GM12878 (cell line): ENCODE results near the gene PCDHGC4. TPM values are rescaled to one million over a fixed set of nuclear protein-coding genes. Genes with fewer than 3 reads are reported as not detected.

Experiments used
- ATAC-seq: fragments of 200-7000 bp; cut with Tn5 transposase; 3 replicates; pipeline ENCODE4 v1.9.1; 2020; ENCODE audit warnings: mild to moderate bottlenecking, moderate library complexity
- BruUV-seq: library from RNA; stranded (reverse); fragments of 400-500 nt; replicated peaks from 2 replicates; lab custom pipeline; 2021; lab: Mats Ljungman, UMichigan
- CTCF ChIA-PET: fragments of 300-600 bp; sonication (Branson Sonifier 250); formaldehyde crosslinking; extraction: SDS; loops from one replicate; lab custom pipeline; 2021; ENCODE audit warnings: inconsistent platforms; lab: Yijun Ruan, JAX
- POLR2A ChIA-PET: fragments of 350-600 bp; formaldehyde crosslinking; extraction: SDS; loops from one replicate; lab custom pipeline; 2021; ENCODE audit warnings: inconsistent platforms; lab: Charles Lee
- RAD21 ChIA-PET: fragments of 300-600 bp; sonication (Branson Sonifier 250); formaldehyde crosslinking; loops from one replicate; lab custom pipeline; 2023; ENCODE audit warnings: antibody characterized with exemption; ENCODE audit not compliant: unreplicated experiment; lab: Charles Lee
- SMC1A ChIA-PET: fragments of 300-600 bp; sonication (Branson Sonifier 250); formaldehyde crosslinking; loops from one replicate; lab custom pipeline; 2023; ENCODE audit not compliant: unreplicated experiment, uncharacterized antibody; lab: Charles Lee
- DNase-seq: peaks from one replicate; pipeline ENCODE4 v3.0.0-alpha.2; 2011; ENCODE audit warnings: low read depth, low spot score
- FAIRE-seq: peaks from 3 replicates; lab custom pipeline; 2011; peaks lifted over from hg19 to GRCh38; lab: Jason Lieb, UNC
- H2AFZ ChIP-seq: 2 replicates; pipeline ENCODE4 v1.6.0; 2011; ENCODE audit warnings: low read depth, low read length, control low read depth; ENCODE audit not compliant: control insufficient read depth
- H3K27ac ChIP-seq: 2 replicates; pipeline ENCODE4 v1.5.1; 2011; ENCODE audit warnings: control low read depth; ENCODE audit not compliant: control insufficient read depth, insufficient read depth
- H3K27me3 ChIP-seq, 2 experiments: replicated peaks in 1 of 2; 2 replicates each; pipeline versions ENCODE4 v1.6.0 to v1.6.1; 2011; ENCODE audit warnings: low read length in 1 of 2; ENCODE audit not compliant: control insufficient read depth in 2 of 2, insufficient read depth in 2 of 2
- H3K36me3 ChIP-seq, 2 experiments: 2 replicates each; pipeline ENCODE4 v1.5.1; 2011; ENCODE audit warnings: low read length in 1 of 2; ENCODE audit not compliant: control insufficient read depth in 2 of 2, insufficient read depth in 2 of 2
- H3K4me1 ChIP-seq: 2 replicates; pipeline ENCODE4 v1.6.1; 2011; ENCODE audit warnings: mild to moderate bottlenecking, low read length, moderate library complexity, mixed read lengths; ENCODE audit not compliant: control insufficient read depth, insufficient read depth
- H3K4me2 ChIP-seq: 2 replicates; pipeline ENCODE4 v1.6.0; 2011; ENCODE audit warnings: control low read depth; ENCODE audit not compliant: control insufficient read depth, insufficient read depth
- H3K4me3 ChIP-seq: fragments of 200-600 bp; sonication (generic); 2 replicates; pipeline ENCODE4 v1.5.1; 2016
- H3K79me2 ChIP-seq: 2 replicates; pipeline ENCODE4 v1.6.0; 2011; ENCODE audit warnings: low read length; ENCODE audit not compliant: control insufficient read depth, insufficient read depth
- H3K9ac ChIP-seq: 2 replicates; pipeline ENCODE4 v1.8.0; 2011; ENCODE audit warnings: low read length, control low read depth, mixed read lengths; ENCODE audit not compliant: control insufficient read depth, insufficient read depth
- H3K9me3 ChIP-seq: replicated peaks from 3 replicates; pipeline ENCODE4 v1.5.1; 2011; ENCODE audit warnings: mild to moderate bottlenecking, low read length; ENCODE audit not compliant: control insufficient read depth, insufficient read depth
- H4K20me1 ChIP-seq: 2 replicates; pipeline ENCODE4 v1.6.0; 2011; ENCODE audit not compliant: control insufficient read depth, insufficient read depth
- CBX3 ChIP-seq: fragments of 200-600 bp; sonication (generic); IDR thresholded peaks from 2 replicates; pipeline ENCODE4 v1.6.1; 2016; ENCODE audit warnings: low read depth, borderline replicate concordance
- CHD1 ChIP-seq: IDR thresholded peaks from 2 replicates; pipeline ENCODE4 v1.6.1; 2012; ENCODE audit warnings: low read depth, low read length, improper control_type of control experiment
- DPF2 ChIP-seq: fragments of 450-650 bp; IDR thresholded peaks from 2 replicates; pipeline ENCODE4 v1.6.1; 2017; ENCODE audit warnings: mild to moderate bottlenecking
- ESRRA ChIP-seq: IDR thresholded peaks from 2 replicates; pipeline ENCODE4 v1.6.1; 2012; ENCODE audit warnings: mild to moderate bottlenecking, low read length, improper control_type of control experiment
- HDAC6 ChIP-seq: fragments of 200-600 bp; sonication (generic); IDR thresholded peaks from one replicate; pipeline ENCODE4 v1.8.0; 2017; ENCODE audit warnings: antibody characterized with exemption; ENCODE audit not compliant: unreplicated experiment
- MLLT1 ChIP-seq: fragments of 450-650 bp; IDR thresholded peaks from 2 replicates; pipeline ENCODE4 v1.6.1; 2016; ENCODE audit warnings: mild to moderate bottlenecking
- MTA2 ChIP-seq: fragments of 450-650 bp; IDR thresholded peaks from 2 replicates; pipeline ENCODE4 v1.6.1; 2016; ENCODE audit warnings: low read depth, mild to moderate bottlenecking, moderate library complexity
- NBN ChIP-seq: fragments of 450-650 bp; IDR thresholded peaks from 2 replicates; pipeline ENCODE4 v1.6.1; 2016
- PBX3 ChIP-seq: IDR thresholded peaks from 2 replicates; pipeline ENCODE4 v1.6.1; 2011; ENCODE audit warnings: mild to moderate bottlenecking, low read depth, low read length, moderate library complexity; ENCODE audit not compliant: insufficient replicate concordance
- SMAD5 ChIP-seq: IDR thresholded peaks from 2 replicates; pipeline ENCODE4 v1.6.1; 2016; ENCODE audit warnings: antibody characterized with exemption, low read depth
- SP1 ChIP-seq: IDR thresholded peaks from one replicate; pipeline ENCODE4 v1.6.1; 2011; ENCODE audit warnings: low read depth, low read length
- SUPT20H ChIP-seq: IDR thresholded peaks from 2 replicates; pipeline ENCODE4 v1.6.1; 2011; ENCODE audit warnings: low read depth, mild to moderate bottlenecking, low read length, moderate library complexity, borderline replicate concordance; ENCODE audit not compliant: control insufficient read depth
- TAF1 ChIP-seq: IDR thresholded peaks from 2 replicates; pipeline ENCODE4 v1.6.1; 2011; ENCODE audit warnings: mild to moderate bottlenecking, low read depth, low read length, borderline replicate concordance
- ZNF207 ChIP-seq: fragments of 450-650 bp; IDR thresholded peaks from 2 replicates; pipeline ENCODE4 v1.6.1; 2014; ENCODE audit warnings: antibody characterized with exemption, mild to moderate bottlenecking, borderline replicate concordance
- ZNF217 ChIP-seq: fragments of 450-650 bp; IDR thresholded peaks from 2 replicates; pipeline ENCODE4 v1.6.1; 2017; ENCODE audit warnings: antibody characterized with exemption, mild to moderate bottlenecking
- WGBS: methylation state at CpG from one replicate; pipeline ENCODE4 v1.1.6; 2016; ENCODE audit warnings: low lambda C conversion rate; ENCODE audit not compliant: insufficient replicate concordance, insufficient coverage; ENCODE audit errors: missing lambda C conversion rate; 5-methylcytosine and 5-hydroxymethylcytosine counted together
- in situ Hi-C: fragments of 300-500 bp; cut with MboI; formaldehyde crosslinking; loops from 9 replicates; pipeline ENCODE4 v1.14.3; 2018; ENCODE audit warnings: mixed read lengths
- intact Hi-C: fragments of 100-400 bp; cut with micrococcal nuclease; formaldehyde crosslinking; loops from one replicate; pipeline ENCODE4 v1.14.2; 2022; ENCODE audit not compliant: unreplicated experiment
- polyA plus RNA-seq, 11 experiments: library from polyadenylated mRNA; depleted of rRNA in 4 of 11; unstranded in 6 of 11; stranded (reverse) in 5 of 11; fragments of >200 nt; fragmentation: Nextera tagmentation in 4 of 11; fragmentation: Illumina TruSeq in 1 of 11; extraction: Ambion mirVana in 4 of 11; extraction: Trizol in 1 of 11; gene quantifications; 1 replicate in 1 of 11; 2 replicates in 10 of 11; pipeline versions ENCODE4 v1.2.1 to v1.2.3, GENCODE V29; 2011 to 2016; ENCODE audit warnings: inconsistent platforms in 2 of 11, missing spikeins in 2 of 11, low read depth in 1 of 11
- total RNA-seq, 4 experiments: library from RNA; depleted of rRNA in 3 of 4; stranded (reverse); fragments of >200 nt in 3 of 4; fragmentation: Illumina TruSeq in 1 of 4; extraction: Trizol in 1 of 4; gene quantifications; 2 replicates each; pipeline versions ENCODE4 v1.2.1 to v1.2.3, GENCODE V29; 2013 to 2021

PCDHGC4 gene
- total and polyA plus RNA-seq, 10 of the 15 experiments (the other 5 are each of a cell fraction or from before 2014, with no cell fraction given) = 0.04 to 1.2 (median 0.52) TPM

- Histone ChIP-seq H3K4me3 (no peak overlapping the region), H4K20me1 (no peaks in the 10 kb centered on the region), H3K4me1 (peaks cover 24% of the 10 kb centered on the region), H3K9ac (no peak overlapping the region), H3K27ac (no peak overlapping the region), H3K9me3 (no peaks in the 10 kb centered on the region; the same call in 2 of the 3 replicates), H2AFZ (no peak overlapping the region; the same call in 1 of the 2 replicates), H3K36me3 (no peaks in the 10 kb centered on the region), H3K4me2 (no peak overlapping the region), H3K27me3 (no peaks in the 10 kb centered on the region; a peak in 1 of 4 replicates), H3K79me2 (no peaks in the 10 kb centered on the region)
- ChIA-PET SMC1A (no interaction called here), CTCF (no interaction called here), POLR2A (interaction anchor here (0.6 kb wide), 1 partner anchor 13 kb away, joined by 3 read pairs; no protein-coding TSS in a partner anchor), RAD21 (no interaction called here)
- BruUV-seq = no TSS peak
- WGBS = 95% methylated on average over 8 of the region's 8 CpGs
- ATAC-seq (no peak), FAIRE-seq (no peak), DNase-seq (no peak)
- intact Hi-C loops = no loop called here
- no peak for TF ChIP-seq SUPT20H
- TF ChIP-seq CBX3 = no peak
- TF ChIP-seq ZNF217 = no peak
- TF ChIP-seq DPF2 = no peak
- no peak for TF ChIP-seq HDAC6
- no peak for TF ChIP-seq ESRRA
- no peak for TF ChIP-seq MTA2
- no peak for TF ChIP-seq SMAD5
- no peak for TF ChIP-seq NBN
- no peak for TF ChIP-seq SP1
- TF ChIP-seq PBX3 = no peak
- no peak for TF ChIP-seq TAF1
- no peak for TF ChIP-seq MLLT1
- no peak for TF ChIP-seq ZNF207
- no peak for TF ChIP-seq CHD1
- in situ Hi-C loops = no loop called here
Measured at GRCh38 chr5:141495453-141495811, 10.6 kb downstream of the PCDHGC4 start.
